ENCODE results near the gene FCRLB. TPM values are rescaled to one million over a fixed set of nuclear protein-coding genes. Genes with fewer than 3 reads are reported as not detected.

Gene FCRLB
- total and polyA plus RNA-seq, 2 donors from 2014 or later, result 2.3 to 2.8 TPM

- H3K36me3 ChIP-seq (ENCODE audit: control insufficient read depth in 2 of 3, insufficient read depth in 3 of 3, low read length in 3 of 3), result no peaks in the 10 kb centered on the region
- H3K4me1 ChIP-seq (ENCODE audit: control insufficient read depth in 2 of 3, insufficient read depth in 2 of 3, low read depth in 1 of 3, low read length in 3 of 3), result peaks cover 0 to 10% (median 0%) of the 10 kb centered on the region in 3 donors
- no peak overlapping the region for H3K9ac ChIP-seq (ENCODE audit: low read length in 3 of 3)
- TF ChIP-seq, protein P1, sequence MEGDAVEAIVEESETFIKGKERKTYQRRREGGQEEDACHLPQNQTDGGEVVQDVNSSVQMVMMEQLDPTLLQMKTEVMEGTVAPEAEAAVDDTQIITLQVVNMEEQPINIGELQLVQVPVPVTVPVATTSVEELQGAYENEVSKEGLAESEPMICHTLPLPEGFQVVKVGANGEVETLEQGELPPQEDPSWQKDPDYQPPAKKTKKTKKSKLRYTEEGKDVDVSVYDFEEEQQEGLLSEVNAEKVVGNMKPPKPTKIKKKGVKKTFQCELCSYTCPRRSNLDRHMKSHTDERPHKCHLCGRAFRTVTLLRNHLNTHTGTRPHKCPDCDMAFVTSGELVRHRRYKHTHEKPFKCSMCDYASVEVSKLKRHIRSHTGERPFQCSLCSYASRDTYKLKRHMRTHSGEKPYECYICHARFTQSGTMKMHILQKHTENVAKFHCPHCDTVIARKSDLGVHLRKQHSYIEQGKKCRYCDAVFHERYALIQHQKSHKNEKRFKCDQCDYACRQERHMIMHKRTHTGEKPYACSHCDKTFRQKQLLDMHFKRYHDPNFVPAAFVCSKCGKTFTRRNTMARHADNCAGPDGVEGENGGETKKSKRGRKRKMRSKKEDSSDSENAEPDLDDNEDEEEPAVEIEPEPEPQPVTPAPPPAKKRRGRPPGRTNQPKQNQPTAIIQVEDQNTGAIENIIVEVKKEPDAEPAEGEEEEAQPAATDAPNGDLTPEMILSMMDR (IDR thresholded peaks at IDR 0.05; ENCODE audit: borderline replicate concordance, extremely low read depth, insufficient read depth), result no peak
- FAIRE-seq (no peak), DNase-seq (no peak)
- H3K4me3 ChIP-seq (ENCODE audit: low read length in 3 of 3), result no peak overlapping the region
- intact Hi-C loops (cut with DNase I), result no loop called here
- H3K27me3 ChIP-seq (ENCODE audit: control insufficient read depth, insufficient read depth, low read length), result no peaks in the 10 kb centered on the region
- no peaks in the 10 kb centered on the region for H3K9me3 ChIP-seq (ENCODE audit: control insufficient read depth in 2 of 3, insufficient read depth in 1 of 3, low read length in 3 of 3)
- no peak overlapping the region for H3K27ac ChIP-seq (ENCODE audit: low read depth in 2 of 2, low read length in 2 of 2)
Measured at GRCh38 chr1:161773791-161774190, 52.4 kb downstream of the FCRLB start.

GRCh38 chr1:161777261-161777660 is 55.9 kb downstream of the FCRLB start:
- H3K4me3 ChIP-seq (ENCODE audit: low read length in 3 of 3), result no peak overlapping the region
- intact Hi-C loops (cut with DNase I), result no loop called here
- no peaks in the 10 kb centered on the region for H3K9me3 ChIP-seq (ENCODE audit: control insufficient read depth in 2 of 3, insufficient read depth in 1 of 3, low read length in 3 of 3)

More at GRCh38 chr1:161777261-161777660, 55.9 kb downstream of the FCRLB start:
- H3K36me3 ChIP-seq (ENCODE audit: control insufficient read depth in 2 of 3, insufficient read depth in 3 of 3, low read length in 3 of 3), result peaks cover 0 to under 1% (median 0%) of the 10 kb centered on the region in 3 donors
- no peak for FAIRE-seq
- no peak for DNase-seq
- no peak overlapping the region for H3K9ac ChIP-seq (ENCODE audit: low read length in 3 of 3)
- peaks cover 0 to 3% (median 0%) of the 10 kb centered on the region in 3 donors for H3K4me1 ChIP-seq (ENCODE audit: control insufficient read depth in 2 of 3, insufficient read depth in 2 of 3, low read depth in 1 of 3, low read length in 3 of 3)
- TF ChIP-seq, protein P1 (IDR thresholded peaks at IDR 0.05; ENCODE audit: borderline replicate concordance, extremely low read depth, insufficient read depth), result no peak
- no peaks in the 10 kb centered on the region for H3K27me3 ChIP-seq (ENCODE audit: control insufficient read depth, insufficient read depth, low read length)
- H3K27ac ChIP-seq (ENCODE audit: low read depth in 2 of 2, low read length in 2 of 2), result no peak overlapping the region

Other genes with a start within 250 kb of the FCRLB start
- gene FCGR2A, start 216.1 kb upstream of the FCRLB start, total RNA-seq, result 47.4 TPM
- gene FCGR2A, start 216.1 kb upstream of the FCRLB start, polyA plus RNA-seq (ENCODE audit: insufficient read depth, low read depth, low replicate concordance), result 13.1 TPM
- gene HSPA6, start 197.0 kb upstream of the FCRLB start, total RNA-seq, result 5.5 TPM
- gene HSPA6, start 197.0 kb upstream of the FCRLB start, polyA plus RNA-seq (ENCODE audit: insufficient read depth, low read depth, low replicate concordance), result 2.6 TPM
- 41.7 TPM for gene FCGR3A, start 171.7 kb upstream of the FCRLB start, total RNA-seq
- 12.2 TPM for gene FCGR3A, start 171.7 kb upstream of the FCRLB start, polyA plus RNA-seq (ENCODE audit: insufficient read depth, low read depth, low replicate concordance)
- 4.3 TPM for gene FCGR3B, start 90.4 kb upstream of the FCRLB start, total RNA-seq
- not detected for gene FCGR3B, start 90.4 kb upstream of the FCRLB start, polyA plus RNA-seq (ENCODE audit: insufficient read depth, low read depth, low replicate concordance)
- gene FCGR2B, start 58.4 kb upstream of the FCRLB start, total RNA-seq, result 19.7 TPM
- 4.0 TPM for gene FCGR2B, start 58.4 kb upstream of the FCRLB start, polyA plus RNA-seq (ENCODE audit: insufficient read depth, low read depth, low replicate concordance)
- 1.7 TPM for gene FCRLA, start 14.3 kb upstream of the FCRLB start, total RNA-seq
- gene FCRLA, start 14.3 kb upstream of the FCRLB start, polyA plus RNA-seq (ENCODE audit: insufficient read depth, low read depth, low replicate concordance), result not detected
- gene DUSP12, start 28.2 kb downstream of the FCRLB start, total RNA-seq, result 21.3 TPM
- 17.9 TPM for gene DUSP12, start 28.2 kb downstream of the FCRLB start, polyA plus RNA-seq (ENCODE audit: insufficient read depth, low read depth, low replicate concordance)
- 35.6 TPM for gene ATF6, start 44.8 kb downstream of the FCRLB start, total RNA-seq
- gene ATF6, start 44.8 kb downstream of the FCRLB start, polyA plus RNA-seq (ENCODE audit: insufficient read depth, low read depth, low replicate concordance), result 11.5 TPM

Measured in kidney (tissue), 14 donors.